Neural cell (in vitro differentiated cells): Measurements from ENCODE around the gene WDR59. TPM values are rescaled to one million over a fixed set of nuclear protein-coding genes. Genes with fewer than 3 reads are reported as not detected.

Experiments
- H2AFZ ChIP-seq: fragments of 200-600, 300-800 bp; sonication (generic), shearing (Covaris generic); 2 replicates; pipeline ENCODE4 v1.6.0; 2014; ENCODE audit warnings: low read depth, mild to moderate bottlenecking, antibody characterized with exemption, low read length, moderate library complexity
- H3F3A ChIP-seq: fragments of 200-600 bp; shearing (Covaris generic); 2 replicates; pipeline ENCODE4 v1.6.1; 2016; ENCODE audit warnings: mild to moderate bottlenecking, moderate library complexity, mixed read lengths, antibody characterized with exemption, low read length; ENCODE audit not compliant: insufficient read depth, poor library complexity, severe bottlenecking
- H3K27ac ChIP-seq: fragments of 200-600, 300-800 bp; sonication (generic), shearing (Covaris generic); 2 replicates; pipeline ENCODE4 v1.5.1; 2014; ENCODE audit warnings: mild to moderate bottlenecking, low read length, moderate library complexity
- H3K27me3 ChIP-seq: fragments of 300-800, 200-600 bp; sonication (generic), shearing (Covaris generic); 2 replicates; pipeline ENCODE4 v1.6.0; 2014; ENCODE audit warnings: mild to moderate bottlenecking, low read depth, low read length, moderate library complexity; ENCODE audit not compliant: insufficient read depth
- H3K36me3 ChIP-seq: fragments of 300-800, 200-600 bp; sonication (generic), shearing (Covaris generic); 2 replicates; pipeline ENCODE4 v1.5.1; 2014; ENCODE audit warnings: mild to moderate bottlenecking, antibody characterized with exemption, low read length, moderate library complexity; ENCODE audit not compliant: insufficient read depth
- H3K4me2 ChIP-seq: fragments of 300-800, 200-600 bp; sonication (generic), shearing (Covaris generic); 2 replicates; pipeline ENCODE4 v1.6.0; 2014; ENCODE audit warnings: mild to moderate bottlenecking, low read length
- H3K4me3 ChIP-seq: fragments of 300-800, 200-600 bp; sonication (generic), shearing (Covaris generic); 2 replicates; pipeline ENCODE4 v1.5.1; 2014; ENCODE audit warnings: mild to moderate bottlenecking, low read length, moderate library complexity
- H3K79me2 ChIP-seq: fragments of 200-600 bp; shearing (Covaris generic); replicated peaks from 2 replicates; pipeline ENCODE4 v1.6.0; 2014; ENCODE audit warnings: mild to moderate bottlenecking, low read length, moderate library complexity; ENCODE audit not compliant: insufficient read depth
- H3K9ac ChIP-seq: fragments of 300-800, 200-600 bp; sonication (generic), shearing (Covaris generic); 2 replicates; pipeline ENCODE4 v1.6.1; 2016; ENCODE audit warnings: mild to moderate bottlenecking, low read length, mixed read lengths
- H3K9me2 ChIP-seq: fragments of 200-600 bp; shearing (Covaris generic); 2 replicates; pipeline ENCODE4 v1.6.1; 2016; ENCODE audit warnings: mild to moderate bottlenecking, low read length, mixed read lengths; ENCODE audit not compliant: insufficient read depth
- H3K9me3 ChIP-seq: fragments of 200-600, 300-800 bp; sonication (generic), shearing (Covaris generic); 2 replicates; pipeline ENCODE4 v1.6.1; 2016; ENCODE audit warnings: mild to moderate bottlenecking, mixed run types, low read length, moderate library complexity, mixed read lengths
- H4K20me1 ChIP-seq: fragments of 200-600 bp; shearing (Covaris generic); 2 replicates; pipeline ENCODE4 v1.6.1; 2016; ENCODE audit warnings: mild to moderate bottlenecking, mixed run types; ENCODE audit not compliant: insufficient read depth
- EP300 ChIP-seq: fragments of 450-650 bp; conservative IDR thresholded peaks from 2 replicates; pipeline ENCODE4 v1.6.1; 2014; ENCODE audit warnings: antibody characterized with exemption, mild to moderate bottlenecking, moderate library complexity; ENCODE audit not compliant: poor library complexity, severe bottlenecking
- EZH2 ChIP-seq: fragments of 200-600, 300-800 bp; shearing (Covaris generic), sonication (generic); IDR thresholded peaks from 2 replicates; pipeline ENCODE4 v1.6.1; 2014; ENCODE audit warnings: antibody characterized with exemption, low read length, borderline replicate concordance, mild to moderate bottlenecking; ENCODE audit not compliant: insufficient read depth, poor library complexity, severe bottlenecking
- MXI1 ChIP-seq: fragments of 450-650 bp; conservative IDR thresholded peaks from 2 replicates; pipeline ENCODE4 v1.6.1; 2014; ENCODE audit warnings: antibody characterized with exemption, mild to moderate bottlenecking; ENCODE audit not compliant: poor library complexity, severe bottlenecking
- POLR2AphosphoS5 ChIP-seq: IDR thresholded peaks from 2 replicates; pipeline ENCODE4 v1.6.1; 2012
- RAD21 ChIP-seq: fragments of 450-650 bp; conservative IDR thresholded peaks from 2 replicates; pipeline ENCODE4 v1.6.1; 2014; ENCODE audit warnings: antibody characterized with exemption, mild to moderate bottlenecking, moderate library complexity
- REST ChIP-seq: IDR thresholded peaks from 2 replicates; pipeline ENCODE4 v1.6.1; 2012; ENCODE audit warnings: borderline replicate concordance
- SMC3 ChIP-seq: fragments of 450-650 bp; conservative IDR thresholded peaks from 2 replicates; pipeline ENCODE4 v1.6.1; 2014; ENCODE audit warnings: antibody characterized with exemption, mild to moderate bottlenecking, moderate library complexity; ENCODE audit not compliant: poor library complexity
- TAF1 ChIP-seq: IDR thresholded peaks from 2 replicates; pipeline ENCODE4 v1.6.1; 2012; ENCODE audit warnings: low read depth
- polyA plus RNA-seq: library from polyadenylated mRNA; depleted of rRNA; stranded (reverse); fragments of >200 nt; gene quantifications from 2 replicates; pipeline ENCODE4 v1.2.3, GENCODE V29; 2014
- TF ChIP-seq, protein P1 (sequence below): fragments of 450-650 bp; IDR thresholded peaks from 2 replicates; pipeline ENCODE4 v1.5.1; 2014; ENCODE audit warnings: antibody characterized with exemption, mild to moderate bottlenecking, moderate library complexity; ENCODE audit not compliant: poor library complexity, severe bottlenecking

Gene WDR59
- polyA plus RNA-seq, 1 donor from 2014 or later, result 20.3 TPM

- Histone ChIP-seq H3K9ac (no peak overlapping the region), H3K4me3 (no peak overlapping the region), H3K27ac (no peak overlapping the region), H3K36me3 (no peaks in the 10 kb centered on the region), H3F3A (no peaks in the 10 kb centered on the region), H3K4me2 (no peak overlapping the region), H2AFZ (no peak overlapping the region), H3K79me2 (no peaks in the 10 kb centered on the region), H3K9me2 (no peaks in the 10 kb centered on the region), H4K20me1 (no peaks in the 10 kb centered on the region), H3K9me3 (no peaks in the 10 kb centered on the region), H3K27me3 (no peaks in the 10 kb centered on the region)
- TF ChIP-seq SMC3 (no peak), EP300 (no peak), POLR2AphosphoS5 (no peak), TAF1 (no peak), EZH2 (no peak), REST (no peak), RAD21 (no peak), MXI1 (no peak)
- TF ChIP-seq, protein P1, sequence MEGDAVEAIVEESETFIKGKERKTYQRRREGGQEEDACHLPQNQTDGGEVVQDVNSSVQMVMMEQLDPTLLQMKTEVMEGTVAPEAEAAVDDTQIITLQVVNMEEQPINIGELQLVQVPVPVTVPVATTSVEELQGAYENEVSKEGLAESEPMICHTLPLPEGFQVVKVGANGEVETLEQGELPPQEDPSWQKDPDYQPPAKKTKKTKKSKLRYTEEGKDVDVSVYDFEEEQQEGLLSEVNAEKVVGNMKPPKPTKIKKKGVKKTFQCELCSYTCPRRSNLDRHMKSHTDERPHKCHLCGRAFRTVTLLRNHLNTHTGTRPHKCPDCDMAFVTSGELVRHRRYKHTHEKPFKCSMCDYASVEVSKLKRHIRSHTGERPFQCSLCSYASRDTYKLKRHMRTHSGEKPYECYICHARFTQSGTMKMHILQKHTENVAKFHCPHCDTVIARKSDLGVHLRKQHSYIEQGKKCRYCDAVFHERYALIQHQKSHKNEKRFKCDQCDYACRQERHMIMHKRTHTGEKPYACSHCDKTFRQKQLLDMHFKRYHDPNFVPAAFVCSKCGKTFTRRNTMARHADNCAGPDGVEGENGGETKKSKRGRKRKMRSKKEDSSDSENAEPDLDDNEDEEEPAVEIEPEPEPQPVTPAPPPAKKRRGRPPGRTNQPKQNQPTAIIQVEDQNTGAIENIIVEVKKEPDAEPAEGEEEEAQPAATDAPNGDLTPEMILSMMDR, result no peak
Observed at GRCh38 chr16:74852500-74852875, 132.4 kb downstream of the WDR59 start.

- H3K27ac ChIP-seq, result no peak overlapping the region
- H3F3A ChIP-seq, result no peaks in the 10 kb centered on the region
- no peak overlapping the region for H3K4me2 ChIP-seq
- H3K9me2 ChIP-seq, result no peaks in the 10 kb centered on the region
- H4K20me1 ChIP-seq, result no peaks in the 10 kb centered on the region
- no peaks in the 10 kb centered on the region for H3K79me2 ChIP-seq
- H3K4me3 ChIP-seq, result no peak overlapping the region
- H2AFZ ChIP-seq, result no peak overlapping the region
- no peaks in the 10 kb centered on the region for H3K27me3 ChIP-seq
- no peak overlapping the region for H3K9ac ChIP-seq
- TF ChIP-seq EZH2 (no peak), REST (no peak)
- H3K36me3 ChIP-seq, result no peaks in the 10 kb centered on the region
- no peaks in the 10 kb centered on the region for H3K9me3 ChIP-seq
Observed at GRCh38 chr16:74850027-74850426, 134.9 kb downstream of the WDR59 start.
